GM19099 (cell line): ENCODE measurements around the gene RNF224.

Source experiments
- POLR2A ChIP-seq: IDR thresholded peaks from 3 replicates; pipeline ENCODE4 v1.6.1; 2011; ENCODE audit warnings: low read depth; ENCODE audit not compliant: insufficient read length; ENCODE audit errors: extremely low read depth

The RNF224 gene

GRCh38 chr9:137217276-137218211 is 9.8 kb upstream of the RNF224 start:
- TF ChIP-seq POLR2A: no peak

DNA sequence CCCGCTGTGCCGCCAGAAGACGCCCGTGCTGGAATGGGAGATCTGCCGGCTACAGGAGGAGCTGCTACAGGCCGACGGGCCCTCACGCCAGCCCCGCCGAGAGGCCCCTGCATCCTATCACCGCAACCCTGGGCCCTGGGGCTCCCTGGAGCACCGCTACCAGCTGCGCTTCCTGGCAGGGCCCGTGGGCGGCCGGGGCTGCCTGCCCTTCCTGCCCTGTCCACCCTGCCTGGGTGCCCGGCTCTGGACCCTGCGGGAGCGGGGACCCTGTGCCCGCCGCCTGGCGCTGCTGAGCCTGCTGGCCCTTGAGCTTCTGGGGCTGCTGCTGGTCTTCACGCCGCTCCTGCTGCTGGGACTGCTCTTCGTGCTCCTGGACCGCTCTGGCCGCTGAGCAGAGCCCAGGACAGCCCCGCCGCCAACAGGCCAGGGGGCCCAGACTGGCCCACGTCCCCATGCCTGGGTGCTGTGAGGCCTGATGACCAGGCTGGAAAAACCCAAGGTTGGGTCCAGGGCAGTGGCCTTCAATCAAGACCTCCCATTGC is 9.0 kb upstream of the RNF224 start:
- no peak for TF ChIP-seq POLR2A

- no peak for TF ChIP-seq POLR2A
Observed at GRCh38 chr9:137218754-137219271, 8.5 kb upstream of the RNF224 start.

- no peak for TF ChIP-seq POLR2A
Observed at GRCh38 chr9:137219757-137220316, 7.5 kb upstream of the RNF224 start.

DNA sequence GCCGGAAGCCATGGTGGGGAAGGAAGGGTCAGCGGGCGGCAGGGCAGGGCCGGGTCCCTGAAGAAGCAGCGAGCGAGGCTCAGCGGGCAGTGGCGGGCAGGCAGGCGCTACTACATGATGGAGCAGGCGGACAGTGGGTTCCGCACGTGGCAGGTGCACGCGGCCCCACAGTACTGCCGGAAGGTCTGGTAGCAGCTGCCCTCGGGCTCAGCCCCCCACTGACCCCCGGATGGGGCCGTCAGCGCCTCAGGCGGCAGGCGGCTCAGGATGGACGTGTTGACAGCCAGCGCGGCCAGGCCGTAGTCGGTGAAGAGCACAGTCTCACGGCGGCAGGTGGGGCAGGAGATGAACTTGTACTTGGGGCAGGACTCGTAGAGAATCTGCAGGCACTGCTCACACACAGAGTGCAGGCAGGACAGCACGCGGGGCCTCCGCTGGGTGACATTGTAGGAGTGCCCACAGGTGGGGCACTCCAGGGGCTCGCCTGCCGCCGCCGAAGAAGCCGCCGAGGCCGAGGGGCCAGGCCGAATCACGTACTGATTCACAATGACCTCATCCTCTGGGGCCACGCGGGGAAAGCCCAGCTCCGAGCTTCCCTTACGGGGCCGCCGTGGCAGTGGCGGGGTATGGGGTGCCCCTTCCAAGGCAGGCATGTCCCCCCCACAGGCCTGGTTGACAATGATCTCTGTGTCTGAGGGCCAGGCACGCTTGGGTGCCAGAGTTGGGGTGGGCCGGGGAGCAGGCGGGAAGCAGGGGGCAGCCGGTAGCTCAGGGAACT is 6.8 kb upstream of the RNF224 start:
- no peak for TF ChIP-seq POLR2A

- TF ChIP-seq POLR2A: no peak
Observed at GRCh38 chr9:137221095-137221505, 6.2 kb upstream of the RNF224 start.

GRCh38 chr9:137221506-137222111 is 5.7 kb upstream of the RNF224 start:
- no peak for TF ChIP-seq POLR2A

DNA sequence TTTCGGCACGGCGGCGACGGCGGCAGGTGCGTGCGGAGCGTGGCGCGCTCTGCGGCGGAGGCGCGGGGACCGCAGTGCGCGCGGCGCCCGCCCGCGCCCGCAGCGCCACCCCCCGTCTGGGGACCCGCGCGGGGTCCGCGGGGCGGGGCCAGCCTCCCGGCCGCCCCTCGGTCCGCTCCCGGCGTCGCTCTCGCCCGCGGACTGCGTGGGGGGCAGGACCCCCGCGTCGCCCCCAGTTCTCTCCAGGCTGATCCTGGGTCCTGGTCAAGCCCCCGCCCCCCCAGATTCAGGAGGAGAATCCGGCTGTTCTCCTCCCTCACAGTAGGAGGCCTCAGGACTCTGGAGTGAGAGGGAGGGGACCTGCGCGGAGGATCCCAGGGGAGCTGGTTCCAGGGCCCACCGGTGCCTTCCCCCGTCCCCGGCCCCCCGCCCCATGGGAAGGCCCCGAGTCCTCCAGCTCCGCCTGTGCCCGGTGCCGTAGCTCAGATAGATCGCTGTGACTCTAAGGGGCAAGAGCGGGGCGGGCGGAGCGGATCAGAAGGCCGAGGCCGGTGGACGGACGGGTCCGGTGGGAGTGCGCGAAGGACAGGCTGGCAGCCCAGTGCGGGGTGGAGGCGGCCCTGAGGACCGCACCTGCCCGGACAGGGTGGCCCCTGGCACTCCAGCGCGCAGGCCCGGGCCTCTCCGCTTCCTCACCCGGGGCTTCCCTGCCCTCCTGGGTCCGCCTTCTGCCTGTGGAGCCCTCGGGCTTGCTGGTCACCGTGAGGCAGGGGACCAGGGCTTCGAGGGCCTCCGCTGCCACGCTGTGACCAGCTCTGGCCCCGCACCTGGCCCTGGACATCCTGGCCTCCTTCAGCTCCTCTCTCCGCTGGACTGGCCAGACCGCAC is 4.9 kb upstream of the RNF224 start, which contains the start of gene RNF208:
RNF208 (minus strand) TSS at position 51 of the 888 bp plus-strand sequence. CDS start 1,028 bp downstream, outside the sequence.
- TF ChIP-seq POLR2A: no peak

DNA sequence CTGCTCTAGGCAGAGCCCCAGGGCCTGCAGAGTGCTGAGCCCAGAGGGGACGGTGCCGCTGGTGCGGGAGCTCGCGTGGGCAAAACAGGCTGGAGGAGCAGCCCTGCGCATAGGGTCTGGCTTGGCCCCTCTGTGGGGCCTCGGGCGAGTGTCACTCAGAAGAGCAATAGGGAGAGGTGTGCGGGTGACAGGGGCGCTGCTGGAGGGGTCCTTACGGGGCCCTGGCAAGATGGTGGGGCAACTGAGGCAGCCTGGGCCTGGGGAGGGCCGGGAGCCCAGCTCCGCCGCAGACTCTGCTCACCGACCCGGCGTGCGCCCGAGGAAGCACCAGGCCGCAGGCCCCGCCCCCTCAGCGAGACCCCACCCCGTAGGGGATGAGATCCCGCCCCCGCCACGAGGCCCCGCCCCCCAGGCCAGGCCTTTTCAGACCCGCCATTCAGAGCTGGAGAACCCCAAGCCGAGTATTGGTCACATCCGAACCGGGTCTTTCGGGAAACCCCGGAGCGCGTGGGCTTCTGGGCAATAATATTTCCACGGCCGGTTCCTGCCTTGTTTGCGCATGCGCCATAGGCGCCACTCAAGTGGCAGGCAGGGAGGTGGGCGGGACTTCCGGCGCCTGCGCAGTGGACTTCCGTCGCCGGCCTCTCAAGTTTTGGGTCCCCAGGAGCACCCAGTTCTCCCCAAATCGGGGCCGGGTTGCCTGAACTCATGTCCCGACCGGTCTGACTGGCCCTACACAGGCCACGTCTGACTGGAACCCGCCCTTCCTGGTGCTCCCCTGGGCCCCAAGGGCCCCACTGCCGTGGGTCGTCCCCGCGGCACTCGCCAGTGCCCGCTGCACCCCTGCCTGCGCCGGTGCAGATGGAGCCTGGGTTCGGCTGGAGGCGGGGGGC is 4.0 kb upstream of the RNF224 start:
- TF ChIP-seq POLR2A: peak; percentile 86

DNA sequence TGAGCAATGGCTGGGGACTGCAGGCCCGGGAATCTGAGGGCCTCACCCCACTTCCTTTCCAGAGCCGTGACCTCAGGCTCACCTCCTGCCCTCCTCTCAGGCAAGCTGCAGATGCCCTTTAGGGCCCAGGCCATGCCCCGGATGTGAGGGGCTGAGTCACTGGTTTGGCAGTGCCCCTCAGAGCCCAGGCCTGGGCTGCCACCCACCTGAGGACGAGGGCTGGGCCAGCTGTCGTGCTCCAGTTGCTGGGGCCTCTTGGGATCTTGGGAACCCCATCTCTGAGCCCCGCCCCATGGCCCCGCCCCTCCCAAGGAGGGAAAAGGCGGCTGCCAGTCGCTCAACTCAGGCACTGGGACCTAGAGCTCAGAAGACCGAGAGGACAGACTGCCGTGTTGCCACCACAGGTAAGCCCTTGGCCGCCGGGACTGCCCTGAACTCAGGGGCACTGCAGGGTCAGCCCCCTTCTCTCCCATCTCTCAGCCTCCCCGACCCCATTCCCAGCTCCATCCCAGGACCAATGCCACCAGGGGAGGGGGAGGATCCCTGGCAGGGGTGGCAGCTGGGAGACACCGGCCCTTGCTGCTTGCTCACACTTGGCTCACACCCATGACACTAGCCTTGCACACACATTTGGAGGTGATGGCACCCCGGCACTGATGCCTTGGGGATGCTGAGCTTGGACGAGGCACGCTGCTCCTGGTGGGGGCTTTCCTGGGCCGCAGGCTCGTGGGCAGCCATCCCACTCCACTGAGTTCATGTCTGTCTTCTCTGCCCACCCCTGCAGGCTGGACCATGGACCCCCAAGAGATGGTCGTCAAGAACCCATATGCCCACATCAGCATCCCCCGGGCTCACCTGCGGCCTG is 2.2 kb upstream of the RNF224 start, which contains the start of gene CYSRT1:
CYSRT1 (plus strand) TSS at position 345 of the 865 bp plus-strand sequence; CDS start at position 793, 448 bp downstream.
- TF ChIP-seq POLR2A: no peak

GRCh38 chr9:137225699-137226331 is 1.5 kb upstream of the RNF224 start:
- no peak for TF ChIP-seq POLR2A
